HEK293 (cell line): ENCODE measurements around the gene ISOC2.
A peak's percentile ranks its signal among the peaks of the same experiment; 100 is the strongest.

Experiments
- CTCF ChIA-PET: fragments of 350-600 bp; formaldehyde crosslinking; extraction: SDS; loops from one replicate; lab custom pipeline; 2021; ENCODE audit warnings: antibody characterized with exemption; lab: Yijun Ruan, JAX
- POLR2A ChIA-PET: fragments of 300-600 bp; formaldehyde crosslinking; extraction: SDS; loops from one replicate; lab custom pipeline; 2020; ENCODE audit warnings: antibody characterized with exemption, inconsistent platforms; lab: Yijun Ruan, JAX
- H3K27ac ChIP-seq: fragments of 200-500 bp; sonication (Bioruptor generic); 2 replicates; pipeline ENCODE4 v1.5.1; 2014; ENCODE audit warnings: low read depth, low read length, control low read depth, inconsistent platforms; ENCODE audit errors: extremely low read depth
- H3K36me3 ChIP-seq, 2 experiments: fragments of 200-500 bp in 1 of 2; sonication (Bioruptor generic) in 1 of 2; 1 replicate in 1 of 2; 2 replicates in 1 of 2; pipeline ENCODE4 v1.5.1; 2014 to 2017; ENCODE audit warnings: inconsistent platforms in 2 of 2, low read length in 2 of 2; ENCODE audit not compliant: control insufficient read depth in 2 of 2, insufficient read depth in 1 of 2
- H3K4me1 ChIP-seq: fragments of 200-500 bp; sonication (Bioruptor generic); 2 replicates; pipeline ENCODE4 v1.5.1; 2014; ENCODE audit warnings: mild to moderate bottlenecking, low read length, inconsistent platforms; ENCODE audit not compliant: control insufficient read depth, insufficient read depth
- H3K4me3 ChIP-seq: 2 replicates; pipeline ENCODE4 v1.5.1; 2011; ENCODE audit warnings: low read depth, mild to moderate bottlenecking, control low read depth, low read length, moderate library complexity
- H3K9me3 ChIP-seq: fragments of 200-500 bp; sonication (Bioruptor generic); 2 replicates; pipeline ENCODE4 v1.5.1; 2014; ENCODE audit warnings: low read depth, low read length, inconsistent platforms; ENCODE audit not compliant: control insufficient read depth, insufficient read depth
- EGR2 ChIP-seq: fragments of 450-650 bp; formaldehyde crosslinking; IDR thresholded peaks from 2 replicates; pipeline ENCODE4 v1.5.1; 2016; ENCODE audit warnings: low read depth, missing biosample characterization, missing genetic modification characterization
- GLI4 ChIP-seq: fragments of 450-650 bp; formaldehyde crosslinking; IDR thresholded peaks from 2 replicates; pipeline ENCODE4 v1.5.1; 2016; ENCODE audit warnings: missing biosample characterization, missing genetic modification characterization
- KLF10 ChIP-seq: fragments of 450-650 bp; IDR thresholded peaks from 2 replicates; pipeline ENCODE4 v1.5.1; 2018; ENCODE audit warnings: missing biosample characterization, mild to moderate bottlenecking, missing genetic modification characterization
- KLF16 ChIP-seq: fragments of 450-650 bp; formaldehyde crosslinking; IDR thresholded peaks from 2 replicates; pipeline ENCODE4 v1.5.1; 2017; ENCODE audit warnings: missing biosample characterization, missing genetic modification characterization
- REPIN1 ChIP-seq: fragments of 450-650 bp; formaldehyde crosslinking; IDR thresholded peaks from 2 replicates; pipeline ENCODE4 v1.5.1; 2017; ENCODE audit warnings: missing biosample characterization, missing genetic modification characterization, low read depth
- WT1 ChIP-seq: fragments of 450-650 bp; formaldehyde crosslinking; IDR thresholded peaks from 2 replicates; pipeline ENCODE4 v1.5.1; 2016; ENCODE audit warnings: missing biosample characterization, missing genetic modification characterization
- ZBTB1 ChIP-seq: fragments of 450-650 bp; formaldehyde crosslinking; IDR thresholded peaks from 2 replicates; pipeline ENCODE4 v1.5.1; 2016; ENCODE audit warnings: missing biosample characterization, missing genetic modification characterization
- ZBTB17 ChIP-seq: fragments of 450-650 bp; formaldehyde crosslinking; IDR thresholded peaks from 2 replicates; pipeline ENCODE4 v1.5.1; 2016; ENCODE audit warnings: missing biosample characterization, missing genetic modification characterization
- ZBTB8A ChIP-seq: fragments of 450-650 bp; formaldehyde crosslinking; IDR thresholded peaks from 2 replicates; pipeline ENCODE4 v1.5.1; 2016; ENCODE audit warnings: missing biosample characterization, missing genetic modification characterization
- ZFHX2 ChIP-seq: fragments of 450-650 bp; formaldehyde crosslinking; conservative IDR thresholded peaks from 2 replicates; pipeline ENCODE4 v1.5.1; 2016; ENCODE audit warnings: missing biosample characterization, missing genetic modification characterization
- ZNF248 ChIP-seq: fragments of 450-650 bp; formaldehyde crosslinking; IDR thresholded peaks from 2 replicates; pipeline ENCODE4 v1.5.1; 2017; ENCODE audit warnings: missing biosample characterization, missing genetic modification characterization
- ZNF354C ChIP-seq: fragments of 450-650 bp; formaldehyde crosslinking; IDR thresholded peaks from 2 replicates; pipeline ENCODE4 v1.5.1; 2016; ENCODE audit warnings: missing biosample characterization, missing genetic modification characterization, low read depth, borderline replicate concordance
- ZNF391 ChIP-seq: fragments of 450-650 bp; formaldehyde crosslinking; IDR thresholded peaks from 2 replicates; pipeline ENCODE4 v1.5.1; 2016; ENCODE audit warnings: low read depth, missing biosample characterization, missing genetic modification characterization, borderline replicate concordance
- ZNF416 ChIP-seq: fragments of 450-650 bp; formaldehyde crosslinking; IDR thresholded peaks from 2 replicates; pipeline ENCODE4 v1.5.1; 2016; ENCODE audit warnings: missing biosample characterization, missing genetic modification characterization
- ZNF529 ChIP-seq: fragments of 450-650 bp; formaldehyde crosslinking; IDR thresholded peaks from 2 replicates; pipeline ENCODE4 v1.5.1; 2017; ENCODE audit warnings: missing genetic modification characterization, missing biosample characterization; ENCODE audit not compliant: insufficient replicate concordance
- ZNF544 ChIP-seq: fragments of 450-650 bp; formaldehyde crosslinking; IDR thresholded peaks from 2 replicates; pipeline ENCODE4 v1.5.0; 2017; ENCODE audit warnings: missing biosample characterization, missing genetic modification characterization
- ZNF664 ChIP-seq: fragments of 450-650 bp; formaldehyde crosslinking; IDR thresholded peaks from 2 replicates; pipeline ENCODE4 v1.5.1; 2016; ENCODE audit warnings: missing biosample characterization, missing genetic modification characterization
- ZNF76 ChIP-seq: fragments of 450-650 bp; formaldehyde crosslinking; IDR thresholded peaks from 2 replicates; pipeline ENCODE4; 2016; ENCODE audit warnings: low read depth, missing biosample characterization, missing genetic modification characterization, borderline replicate concordance
- ZNF776 ChIP-seq: fragments of 450-650 bp; formaldehyde crosslinking; IDR thresholded peaks from 2 replicates; pipeline ENCODE4 v1.5.0; 2017; ENCODE audit warnings: missing biosample characterization, missing genetic modification characterization, borderline replicate concordance
- TF ChIP-seq, protein P1 (sequence below): fragments of 450-650 bp; formaldehyde crosslinking; IDR thresholded peaks from 2 replicates; pipeline ENCODE4 v1.5.1; 2016; ENCODE audit warnings: missing biosample characterization, missing genetic modification characterization
- TF ChIP-seq, protein P2 (sequence below): fragments of 450-650 bp; formaldehyde crosslinking; IDR thresholded peaks from 2 replicates; pipeline ENCODE4 v1.5.1; 2016; ENCODE audit warnings: missing biosample characterization, missing genetic modification characterization
- TF ChIP-seq, protein P3 (sequence below): fragments of 450-650 bp; IDR thresholded peaks from 2 replicates; pipeline ENCODE4 v1.5.1; 2018; ENCODE audit warnings: missing biosample characterization, missing genetic modification characterization

The ISOC2 gene

DNA sequence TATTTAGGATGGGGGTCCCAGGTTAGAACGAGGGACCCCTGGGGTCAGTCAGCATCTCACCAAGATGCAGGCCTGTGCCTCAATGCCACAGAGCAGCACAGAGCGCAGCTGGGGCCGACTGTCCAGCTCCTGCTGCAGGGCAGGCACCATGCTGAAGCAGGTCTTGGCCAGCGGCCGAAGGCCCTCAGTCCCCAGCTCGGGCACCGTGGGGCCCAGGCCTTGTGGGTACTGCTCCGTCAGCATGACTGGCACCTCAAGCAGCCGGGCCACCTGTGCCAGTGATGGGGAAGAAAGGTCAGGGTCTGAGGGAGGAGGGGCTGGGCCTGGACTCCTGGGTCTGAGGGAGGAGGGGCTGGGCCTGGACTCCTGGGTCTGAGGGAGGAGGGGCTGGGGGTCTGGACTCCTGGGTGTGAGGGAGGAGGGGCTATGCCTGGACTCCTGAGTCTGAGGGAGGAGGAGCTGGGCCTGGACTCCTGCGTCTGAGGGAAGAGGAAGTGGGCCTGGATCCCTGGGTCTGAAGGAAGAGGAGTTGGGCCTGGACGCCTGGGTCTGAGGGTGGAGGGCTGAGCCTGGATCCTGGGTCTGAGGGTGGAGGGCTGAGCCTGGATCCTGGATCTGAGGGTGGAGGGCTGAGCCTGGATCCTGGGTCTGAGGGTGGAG, 5.7 kb downstream of the ISOC2 start:
- Histone ChIP-seq H3K9me3 (no peaks in the 10 kb centered on the region), H3K4me1 (peaks cover 11% of the 10 kb centered on the region), H3K4me3 (no peak overlapping the region), H3K27ac (no peak overlapping the region), H3K36me3 (no peaks in the 10 kb centered on the region)
- POLR2A ChIA-PET, result interaction anchor here (0.6 kb wide), 1 partner anchor 21 kb away, joined by 3 read pairs; the partner anchor contains the start of gene ZNF628
- TF ChIP-seq ZNF776, result no peak
- TF ChIP-seq ZNF529 (tag by site-specific recombination), result no peak
- TF ChIP-seq ZNF391 (tag by site-specific recombination), result no peak
- TF ChIP-seq KLF16, result no peak
- no peak for TF ChIP-seq EGR2 (tag by site-specific recombination)
- CTCF ChIA-PET, result interaction anchor here (0.8 to 3.2 kb wide), 3 partner anchors 12 to 314 kb away, joined by 4 to 19 read pairs (median 6); no protein-coding TSS in a partner anchor

DNA sequence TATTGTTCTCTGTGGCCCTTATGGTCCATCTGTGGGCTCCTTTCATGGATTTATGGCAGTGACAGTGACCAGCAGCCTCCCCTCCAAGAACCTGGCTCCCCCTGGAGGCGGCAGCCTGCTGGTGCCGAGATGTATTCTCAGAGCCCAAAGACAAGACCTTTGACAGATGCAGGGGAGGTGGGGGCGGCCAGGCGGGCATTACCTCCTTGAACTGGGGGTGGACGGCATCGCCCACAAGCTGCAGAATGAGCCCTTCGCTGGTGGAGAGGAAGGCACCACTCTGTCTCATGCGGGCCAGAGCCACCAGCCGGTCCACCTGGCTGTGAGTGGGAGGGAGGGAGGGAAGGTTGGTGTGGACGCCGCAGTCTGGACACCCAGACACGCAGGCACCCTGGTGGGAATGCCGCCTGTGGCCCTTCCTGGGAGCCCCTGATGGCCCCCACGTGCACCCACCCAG, 6.6 kb downstream of the ISOC2 start:
- CTCF ChIA-PET, result interaction anchor here (0.7 to 3.2 kb wide), 7 partner anchors 13 to 313 kb away, joined by 3 to 19 read pairs (median 5); no protein-coding TSS in a partner anchor
- H3K36me3 ChIP-seq, result no peaks in the 10 kb centered on the region
- TF ChIP-seq EGR2 (tag by site-specific recombination) (peak; percentile 57), WT1 (tag by site-specific recombination) (no peak), ZFHX2 (tag by site-specific recombination) (peak; percentile 78)
- TF ChIP-seq, protein P1, sequence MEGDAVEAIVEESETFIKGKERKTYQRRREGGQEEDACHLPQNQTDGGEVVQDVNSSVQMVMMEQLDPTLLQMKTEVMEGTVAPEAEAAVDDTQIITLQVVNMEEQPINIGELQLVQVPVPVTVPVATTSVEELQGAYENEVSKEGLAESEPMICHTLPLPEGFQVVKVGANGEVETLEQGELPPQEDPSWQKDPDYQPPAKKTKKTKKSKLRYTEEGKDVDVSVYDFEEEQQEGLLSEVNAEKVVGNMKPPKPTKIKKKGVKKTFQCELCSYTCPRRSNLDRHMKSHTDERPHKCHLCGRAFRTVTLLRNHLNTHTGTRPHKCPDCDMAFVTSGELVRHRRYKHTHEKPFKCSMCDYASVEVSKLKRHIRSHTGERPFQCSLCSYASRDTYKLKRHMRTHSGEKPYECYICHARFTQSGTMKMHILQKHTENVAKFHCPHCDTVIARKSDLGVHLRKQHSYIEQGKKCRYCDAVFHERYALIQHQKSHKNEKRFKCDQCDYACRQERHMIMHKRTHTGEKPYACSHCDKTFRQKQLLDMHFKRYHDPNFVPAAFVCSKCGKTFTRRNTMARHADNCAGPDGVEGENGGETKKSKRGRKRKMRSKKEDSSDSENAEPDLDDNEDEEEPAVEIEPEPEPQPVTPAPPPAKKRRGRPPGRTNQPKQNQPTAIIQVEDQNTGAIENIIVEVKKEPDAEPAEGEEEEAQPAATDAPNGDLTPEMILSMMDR (tag by site-specific recombination), result peak; percentile 64; the same call in 1 of the 2 replicates
- POLR2A ChIA-PET, result interaction anchor here (0.6 kb wide), 1 partner anchor 22 kb away, joined by 3 read pairs; the partner anchor contains the start of gene ZNF628
- H3K4me1 ChIP-seq, result 0 out of 2 replicates have a peak, but pooled peaks cover 3% of the 10 kb centered on the region
- no peak overlapping the region for H3K27ac ChIP-seq
- H3K4me3 ChIP-seq, result no peak overlapping the region
- no peaks in the 10 kb centered on the region for H3K9me3 ChIP-seq

DNA sequence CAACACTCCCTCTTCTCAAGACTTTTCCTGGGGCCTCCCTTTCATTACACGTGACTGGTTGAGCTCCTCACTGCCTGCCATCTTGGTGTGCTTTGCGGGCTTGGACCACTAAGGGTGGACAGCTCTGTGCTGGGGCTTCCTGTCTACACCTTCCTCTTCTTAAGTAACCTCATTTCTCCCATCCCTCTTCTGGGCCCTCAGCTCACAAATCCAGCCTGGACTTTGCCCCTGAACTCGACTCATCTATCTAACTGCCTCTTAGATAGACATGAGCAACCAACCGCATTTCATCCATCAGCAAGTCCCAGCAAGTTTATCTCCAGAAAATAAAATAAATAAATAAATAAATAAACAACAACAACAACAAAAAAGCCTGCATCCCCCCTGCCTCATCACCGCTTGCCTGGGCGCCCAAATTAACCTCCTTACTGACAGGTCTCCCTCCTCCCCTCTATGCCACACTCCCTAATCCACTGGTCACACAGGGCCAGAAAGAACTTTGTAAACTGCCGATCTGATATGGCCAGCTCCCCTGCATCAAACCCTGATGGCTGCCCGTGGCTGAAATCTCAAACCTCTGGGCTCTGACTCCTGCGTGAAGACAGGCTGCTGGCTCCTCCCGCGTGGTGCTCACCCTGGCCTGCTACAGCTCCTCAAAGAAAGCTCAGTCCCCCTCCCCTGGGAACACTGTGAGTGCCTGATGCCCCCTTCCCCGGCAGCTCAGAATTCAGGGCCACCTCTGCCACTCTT, 7.8 kb downstream of the ISOC2 start:
- ChIA-PET CTCF (interaction anchor here (0.5 to 3.2 kb wide), 14 partner anchors 9 to 366 kb away, joined by 3 to 19 read pairs (median 4); no protein-coding TSS in a partner anchor), POLR2A (interaction anchor here (0.6 to 1.4 kb wide), 5 partner anchors 8 to 46 kb away, joined by 3 to 6 read pairs (median 4); partner anchors contain the start of genes ISOC2, SHISA7, UBE2S and ZNF628)
- Histone ChIP-seq H3K9me3 (no peaks in the 10 kb centered on the region), H3K27ac (no peak overlapping the region), H3K4me3 (no peak overlapping the region), H3K4me1 (no peaks in the 10 kb centered on the region), H3K36me3 (no peaks in the 10 kb centered on the region)
- no peak for TF ChIP-seq ZNF544
- TF ChIP-seq ZBTB8A (tag by site-specific recombination), result no peak
- no peak for TF ChIP-seq ZNF248
- TF ChIP-seq ZBTB17, result peak; percentile 64
- no peak for TF ChIP-seq GLI4 (tag by site-specific recombination)
- TF ChIP-seq ZBTB1 (tag by site-specific recombination), result no peak
- no peak for TF ChIP-seq ZNF354C
- TF ChIP-seq, protein P2, sequence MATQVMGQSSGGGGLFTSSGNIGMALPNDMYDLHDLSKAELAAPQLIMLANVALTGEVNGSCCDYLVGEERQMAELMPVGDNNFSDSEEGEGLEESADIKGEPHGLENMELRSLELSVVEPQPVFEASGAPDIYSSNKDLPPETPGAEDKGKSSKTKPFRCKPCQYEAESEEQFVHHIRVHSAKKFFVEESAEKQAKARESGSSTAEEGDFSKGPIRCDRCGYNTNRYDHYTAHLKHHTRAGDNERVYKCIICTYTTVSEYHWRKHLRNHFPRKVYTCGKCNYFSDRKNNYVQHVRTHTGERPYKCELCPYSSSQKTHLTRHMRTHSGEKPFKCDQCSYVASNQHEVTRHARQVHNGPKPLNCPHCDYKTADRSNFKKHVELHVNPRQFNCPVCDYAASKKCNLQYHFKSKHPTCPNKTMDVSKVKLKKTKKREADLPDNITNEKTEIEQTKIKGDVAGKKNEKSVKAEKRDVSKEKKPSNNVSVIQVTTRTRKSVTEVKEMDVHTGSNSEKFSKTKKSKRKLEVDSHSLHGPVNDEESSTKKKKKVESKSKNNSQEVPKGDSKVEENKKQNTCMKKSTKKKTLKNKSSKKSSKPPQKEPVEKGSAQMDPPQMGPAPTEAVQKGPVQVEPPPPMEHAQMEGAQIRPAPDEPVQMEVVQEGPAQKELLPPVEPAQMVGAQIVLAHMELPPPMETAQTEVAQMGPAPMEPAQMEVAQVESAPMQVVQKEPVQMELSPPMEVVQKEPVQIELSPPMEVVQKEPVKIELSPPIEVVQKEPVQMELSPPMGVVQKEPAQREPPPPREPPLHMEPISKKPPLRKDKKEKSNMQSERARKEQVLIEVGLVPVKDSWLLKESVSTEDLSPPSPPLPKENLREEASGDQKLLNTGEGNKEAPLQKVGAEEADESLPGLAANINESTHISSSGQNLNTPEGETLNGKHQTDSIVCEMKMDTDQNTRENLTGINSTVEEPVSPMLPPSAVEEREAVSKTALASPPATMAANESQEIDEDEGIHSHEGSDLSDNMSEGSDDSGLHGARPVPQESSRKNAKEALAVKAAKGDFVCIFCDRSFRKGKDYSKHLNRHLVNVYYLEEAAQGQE, result 0 out of 2 replicates have a peak, but pooled peaks have one; percentile 7
- TF ChIP-seq ZNF416, result no peak
- TF ChIP-seq, protein P3, sequence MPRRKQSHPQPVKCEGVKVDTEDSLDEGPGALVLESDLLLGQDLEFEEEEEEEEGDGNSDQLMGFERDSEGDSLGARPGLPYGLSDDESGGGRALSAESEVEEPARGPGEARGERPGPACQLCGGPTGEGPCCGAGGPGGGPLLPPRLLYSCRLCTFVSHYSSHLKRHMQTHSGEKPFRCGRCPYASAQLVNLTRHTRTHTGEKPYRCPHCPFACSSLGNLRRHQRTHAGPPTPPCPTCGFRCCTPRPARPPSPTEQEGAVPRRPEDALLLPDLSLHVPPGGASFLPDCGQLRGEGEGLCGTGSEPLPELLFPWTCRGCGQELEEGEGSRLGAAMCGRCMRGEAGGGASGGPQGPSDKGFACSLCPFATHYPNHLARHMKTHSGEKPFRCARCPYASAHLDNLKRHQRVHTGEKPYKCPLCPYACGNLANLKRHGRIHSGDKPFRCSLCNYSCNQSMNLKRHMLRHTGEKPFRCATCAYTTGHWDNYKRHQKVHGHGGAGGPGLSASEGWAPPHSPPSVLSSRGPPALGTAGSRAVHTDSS (tag by site-specific recombination), result no peak
- TF ChIP-seq REPIN1 (tag by site-specific recombination), result no peak
- 0 out of 2 replicates have a peak, but pooled peaks have one; percentile 11 for TF ChIP-seq ZNF664 (tag by site-specific recombination)
- TF ChIP-seq KLF10 (tag by site-specific recombination), result no peak
- no peak for TF ChIP-seq WT1 (tag by site-specific recombination)
- TF ChIP-seq ZNF76 (tag by site-specific recombination), result no peak
